Choroid plexus epithelial cell (primary cell): ENCODE measurements around the gene PDIK1L.
A peak's percentile ranks its signal among the peaks of the same experiment; 100 is the strongest.

ENCODE experiments used
- DNase-seq: peaks from one replicate; pipeline ENCODE4 v3.0.0-alpha.2; 2010; ENCODE audit warnings: low read depth
- H3K4me3 ChIP-seq: 2 replicates; pipeline ENCODE4 v1.5.1; 2011; ENCODE audit warnings: low read depth, mild to moderate bottlenecking, control low read depth, low read length, moderate library complexity
- TF ChIP-seq, protein P1 (sequence below): conservative IDR thresholded peaks from 2 replicates; pipeline ENCODE4 v1.5.1; 2011; ENCODE audit warnings: low read depth, mild to moderate bottlenecking, control low read depth, inconsistent platforms, low read length, moderate library complexity

The PDIK1L gene

GRCh38 chr1:26171084-26172072 lies 59.8 kb downstream of the PDIK1L start, which contains the start of gene ZNF593OS:
TSS of gene ZNF593OS (minus strand) at chr1:26171832. CDS start at chr1:26171661, 171 bp downstream.
- no peak for DNase-seq

More at GRCh38 chr1:26171084-26172072, 59.8 kb downstream of the PDIK1L start, which contains the start of gene ZNF593OS:
- TF ChIP-seq, protein P1, sequence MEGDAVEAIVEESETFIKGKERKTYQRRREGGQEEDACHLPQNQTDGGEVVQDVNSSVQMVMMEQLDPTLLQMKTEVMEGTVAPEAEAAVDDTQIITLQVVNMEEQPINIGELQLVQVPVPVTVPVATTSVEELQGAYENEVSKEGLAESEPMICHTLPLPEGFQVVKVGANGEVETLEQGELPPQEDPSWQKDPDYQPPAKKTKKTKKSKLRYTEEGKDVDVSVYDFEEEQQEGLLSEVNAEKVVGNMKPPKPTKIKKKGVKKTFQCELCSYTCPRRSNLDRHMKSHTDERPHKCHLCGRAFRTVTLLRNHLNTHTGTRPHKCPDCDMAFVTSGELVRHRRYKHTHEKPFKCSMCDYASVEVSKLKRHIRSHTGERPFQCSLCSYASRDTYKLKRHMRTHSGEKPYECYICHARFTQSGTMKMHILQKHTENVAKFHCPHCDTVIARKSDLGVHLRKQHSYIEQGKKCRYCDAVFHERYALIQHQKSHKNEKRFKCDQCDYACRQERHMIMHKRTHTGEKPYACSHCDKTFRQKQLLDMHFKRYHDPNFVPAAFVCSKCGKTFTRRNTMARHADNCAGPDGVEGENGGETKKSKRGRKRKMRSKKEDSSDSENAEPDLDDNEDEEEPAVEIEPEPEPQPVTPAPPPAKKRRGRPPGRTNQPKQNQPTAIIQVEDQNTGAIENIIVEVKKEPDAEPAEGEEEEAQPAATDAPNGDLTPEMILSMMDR = no peak
- H3K4me3 ChIP-seq = peak within 1 kb of the TSS; percentile 91
